Cardiac muscle cell (in vitro differentiated cells and primary cell): ENCODE measurements around the gene GJD4. TPM values are rescaled to one million over a fixed set of nuclear protein-coding genes. Genes with fewer than 3 reads are reported as not detected.
A peak's percentile ranks its signal among the peaks of the same experiment; 100 is the strongest.

Experiments used
- DNase-seq, 2 donors: peaks; one replicate each; pipeline versions ENCODE4 v3.0.0 to v3.0.0-alpha.2; 2010 to 2017; ENCODE audit warnings: low read depth in 1 of 2, low spot score in 1 of 2
- H3K27ac ChIP-seq: fragments of 200-600 bp; sonication (generic); 2 replicates; pipeline ENCODE4 v1.5.1; 2016
- H3K27me3 ChIP-seq: fragments of 200-600 bp; sonication (generic); 2 replicates; pipeline ENCODE4 v1.6.0; 2016; ENCODE audit warnings: control low read depth
- H3K36me3 ChIP-seq: fragments of 200-600 bp; sonication (generic); 2 replicates; pipeline ENCODE4 v1.5.1; 2016; ENCODE audit warnings: control low read depth
- H3K4me1 ChIP-seq: fragments of 200-600 bp; sonication (generic); 2 replicates; pipeline ENCODE4 v1.8.1; 2017; ENCODE audit warnings: low read depth, mild to moderate bottlenecking, mixed run types
- H3K4me3 ChIP-seq: fragments of 200-600 bp; sonication (generic); 2 replicates; pipeline ENCODE4 v1.5.1; 2016; ENCODE audit warnings: mild to moderate bottlenecking
- H3K9me3 ChIP-seq: fragments of 200-600 bp; sonication (generic); 2 replicates; pipeline ENCODE4 v1.5.1; 2017; ENCODE audit warnings: low read depth, mild to moderate bottlenecking, control low read depth
- CTCF ChIP-seq: IDR thresholded peaks from 2 replicates; pipeline ENCODE4 v1.5.1; 2012; ENCODE audit warnings: low read depth, mild to moderate bottlenecking, low read length
- polyA plus RNA-seq: library from polyadenylated mRNA; unstranded; fragments of >200 nt; fragmentation: Nextera tagmentation; extraction: Ambion mirVana; gene quantifications from 2 replicates; pipeline ENCODE4 v1.2.1, GENCODE V29; 2016
- total RNA-seq: library from RNA; depleted of rRNA; stranded (reverse); fragments of >200 nt; gene quantifications from 2 replicates; pipeline ENCODE4 v1.2.3, GENCODE V29; 2016

The GJD4 gene
- total and polyA plus RNA-seq, 2 experiments from 2014 or later, result 0.24 TPM; not detected in 1

- Histone ChIP-seq H3K27me3 (no peaks in the 10 kb centered on the region), H3K36me3 (peaks cover 8% of the 10 kb centered on the region), H3K4me1 (peaks cover 16% of the 10 kb centered on the region), H3K4me3 (no peak overlapping the region), H3K27ac (no peak overlapping the region), H3K9me3 (no peaks in the 10 kb centered on the region)
- no peak for DNase-seq
- no peak for TF ChIP-seq CTCF
Measured at GRCh38 chr10:35568483-35569015, 36.6 kb upstream of the GJD4 start.

- Histone ChIP-seq H3K4me3 (no peak overlapping the region), H3K4me1 (peaks cover 18% of the 10 kb centered on the region), H3K36me3 (peaks cover 8% of the 10 kb centered on the region), H3K9me3 (no peaks in the 10 kb centered on the region), H3K27me3 (no peaks in the 10 kb centered on the region), H3K27ac (no peak overlapping the region)
- no peak for DNase-seq
- no peak for TF ChIP-seq CTCF
Measured at GRCh38 chr10:35569111-35569707, 35.9 kb upstream of the GJD4 start.

- peaks cover 8% of the 10 kb centered on the region for H3K36me3 ChIP-seq
- no peak for TF ChIP-seq CTCF
- H3K4me3 ChIP-seq, result no peak overlapping the region
- peaks cover 16% of the 10 kb centered on the region for H3K4me1 ChIP-seq
- H3K27ac ChIP-seq, result no peak overlapping the region
- DNase-seq, result no peak
- H3K9me3 ChIP-seq, result no peaks in the 10 kb centered on the region
- no peaks in the 10 kb centered on the region for H3K27me3 ChIP-seq
Measured at GRCh38 chr10:35569836-35570235, 35.3 kb upstream of the GJD4 start.

- Histone ChIP-seq H3K4me3 (no peak overlapping the region), H3K27ac (no peak overlapping the region), H3K36me3 (peaks cover 8% of the 10 kb centered on the region), H3K27me3 (no peaks in the 10 kb centered on the region), H3K9me3 (no peaks in the 10 kb centered on the region), H3K4me1 (peaks cover 13% of the 10 kb centered on the region)
- DNase-seq, result no peak
- TF ChIP-seq CTCF, result no peak
Measured at GRCh38 chr10:35570397-35570796, 34.7 kb upstream of the GJD4 start.

- TF ChIP-seq CTCF, result no peak
- DNase-seq, result peak in 1 of 2 donors; percentile 6
Measured at GRCh38 chr10:35572583-35572982, 32.6 kb upstream of the GJD4 start.

More at GRCh38 chr10:35572583-35572982, 32.6 kb upstream of the GJD4 start:
- no peaks in the 10 kb centered on the region for H3K27me3 ChIP-seq
- H3K27ac ChIP-seq, result no peak overlapping the region
- H3K9me3 ChIP-seq, result no peaks in the 10 kb centered on the region
- peaks cover 8% of the 10 kb centered on the region for H3K36me3 ChIP-seq
- peaks cover 5% of the 10 kb centered on the region for H3K4me1 ChIP-seq
- H3K4me3 ChIP-seq, result no peak overlapping the region
